Measurements from ENCODE around the gene SFT2D3. TPM values are rescaled to one million over a fixed set of nuclear protein-coding genes. Genes with fewer than 3 reads are reported as not detected.

The SFT2D3 gene
- total RNA-seq, result 13.7 and 15.3 TPM in 2 replicates
- long read RNA-seq, partial matches to known transcripts, result 0 of 1 reads
- long read RNA-seq, other reads (novel, unspliced or antisense), result 0 of 1 reads

- no peaks in the 10 kb centered on the region for H3K9me3 Mint-ChIP-seq (ENCODE audit: low read depth)
- H3K4me1 Mint-ChIP-seq (ENCODE audit: low read depth), result peaks cover 18% of the 10 kb centered on the region
- H3K27me3 Mint-ChIP-seq, result no peaks in the 10 kb centered on the region
- peak within 1 kb of the TSS; percentile 99 for H3K27ac Mint-ChIP-seq
- TF ChIP-seq, protein P1, sequence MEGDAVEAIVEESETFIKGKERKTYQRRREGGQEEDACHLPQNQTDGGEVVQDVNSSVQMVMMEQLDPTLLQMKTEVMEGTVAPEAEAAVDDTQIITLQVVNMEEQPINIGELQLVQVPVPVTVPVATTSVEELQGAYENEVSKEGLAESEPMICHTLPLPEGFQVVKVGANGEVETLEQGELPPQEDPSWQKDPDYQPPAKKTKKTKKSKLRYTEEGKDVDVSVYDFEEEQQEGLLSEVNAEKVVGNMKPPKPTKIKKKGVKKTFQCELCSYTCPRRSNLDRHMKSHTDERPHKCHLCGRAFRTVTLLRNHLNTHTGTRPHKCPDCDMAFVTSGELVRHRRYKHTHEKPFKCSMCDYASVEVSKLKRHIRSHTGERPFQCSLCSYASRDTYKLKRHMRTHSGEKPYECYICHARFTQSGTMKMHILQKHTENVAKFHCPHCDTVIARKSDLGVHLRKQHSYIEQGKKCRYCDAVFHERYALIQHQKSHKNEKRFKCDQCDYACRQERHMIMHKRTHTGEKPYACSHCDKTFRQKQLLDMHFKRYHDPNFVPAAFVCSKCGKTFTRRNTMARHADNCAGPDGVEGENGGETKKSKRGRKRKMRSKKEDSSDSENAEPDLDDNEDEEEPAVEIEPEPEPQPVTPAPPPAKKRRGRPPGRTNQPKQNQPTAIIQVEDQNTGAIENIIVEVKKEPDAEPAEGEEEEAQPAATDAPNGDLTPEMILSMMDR (IDR thresholded peaks at IDR 0.05; ENCODE audit: unreplicated experiment), result no peak
- H3K36me3 Mint-ChIP-seq (ENCODE audit: insufficient read depth), result peaks cover 6% of the 10 kb centered on the region
- peak within 1 kb of the TSS; percentile 90 for H3K4me3 Mint-ChIP-seq (ENCODE audit: low read depth)
- DNase-seq (ENCODE audit: low spot score, unreplicated experiment), result peak; percentile 80
Observed at GRCh38 chr2:127701193-127701650, at the start of gene SFT2D3. TSS of gene SFT2D3 (plus strand) at chr2:127701497. CDS start at chr2:127701529, 32 bp downstream.

GRCh38 chr2:127651971-127652550, 49.2 kb upstream of the SFT2D3 start:
- no peak overlapping the region for H3K4me3 Mint-ChIP-seq (ENCODE audit: low read depth)
- peaks cover 9% of the 10 kb centered on the region for H3K27me3 Mint-ChIP-seq
- peaks cover 4% of the 10 kb centered on the region for H3K4me1 Mint-ChIP-seq (ENCODE audit: low read depth)
- DNase-seq (ENCODE audit: low spot score, unreplicated experiment), result no peak
- H3K9me3 Mint-ChIP-seq (ENCODE audit: low read depth), result no peaks in the 10 kb centered on the region
- TF ChIP-seq, protein P1 (IDR thresholded peaks at IDR 0.05; ENCODE audit: unreplicated experiment), result no peak
- no peaks in the 10 kb centered on the region for H3K36me3 Mint-ChIP-seq (ENCODE audit: insufficient read depth)
- no peak overlapping the region for H3K27ac Mint-ChIP-seq

DNA sequence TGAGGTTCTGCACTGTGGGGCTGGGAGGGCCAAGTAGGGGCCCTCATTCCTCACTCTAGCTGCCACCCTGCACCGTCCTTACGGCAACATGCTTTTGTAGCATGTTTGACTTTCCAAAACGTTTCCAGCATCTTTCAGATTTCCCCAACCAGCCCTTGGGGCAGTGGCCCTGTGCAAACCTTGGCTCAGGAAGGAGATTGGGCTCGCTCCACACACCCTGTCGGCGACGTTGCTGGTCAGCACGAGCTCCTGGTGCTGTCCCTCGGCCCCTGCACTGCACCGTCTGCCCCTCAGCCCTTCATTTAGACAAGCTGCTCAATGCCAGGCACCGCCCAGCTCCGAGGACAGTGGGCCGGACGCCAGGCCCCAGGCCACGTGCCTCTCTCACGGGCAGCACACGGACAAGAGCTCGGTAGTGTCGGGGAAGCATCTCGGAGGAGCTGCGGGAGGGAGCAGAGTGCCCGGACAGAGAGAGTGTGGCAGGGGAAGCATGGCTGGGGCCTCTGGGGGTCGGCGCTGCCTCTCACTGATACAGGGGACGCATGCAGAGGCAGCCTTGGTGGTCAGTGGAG, 48.4 kb upstream of the SFT2D3 start:
- Mint-ChIP-seq H3K27ac (no peak overlapping the region), H3K4me3 (ENCODE audit: low read depth) (no peak overlapping the region), H3K4me1 (ENCODE audit: low read depth) (peaks cover 4% of the 10 kb centered on the region), H3K36me3 (ENCODE audit: insufficient read depth) (no peaks in the 10 kb centered on the region), H3K27me3 (peaks cover 5% of the 10 kb centered on the region), H3K9me3 (ENCODE audit: low read depth) (no peaks in the 10 kb centered on the region)
- TF ChIP-seq, protein P1 (IDR thresholded peaks at IDR 0.05; ENCODE audit: unreplicated experiment), result no peak
- DNase-seq (ENCODE audit: low spot score, unreplicated experiment), result no peak

DNA sequence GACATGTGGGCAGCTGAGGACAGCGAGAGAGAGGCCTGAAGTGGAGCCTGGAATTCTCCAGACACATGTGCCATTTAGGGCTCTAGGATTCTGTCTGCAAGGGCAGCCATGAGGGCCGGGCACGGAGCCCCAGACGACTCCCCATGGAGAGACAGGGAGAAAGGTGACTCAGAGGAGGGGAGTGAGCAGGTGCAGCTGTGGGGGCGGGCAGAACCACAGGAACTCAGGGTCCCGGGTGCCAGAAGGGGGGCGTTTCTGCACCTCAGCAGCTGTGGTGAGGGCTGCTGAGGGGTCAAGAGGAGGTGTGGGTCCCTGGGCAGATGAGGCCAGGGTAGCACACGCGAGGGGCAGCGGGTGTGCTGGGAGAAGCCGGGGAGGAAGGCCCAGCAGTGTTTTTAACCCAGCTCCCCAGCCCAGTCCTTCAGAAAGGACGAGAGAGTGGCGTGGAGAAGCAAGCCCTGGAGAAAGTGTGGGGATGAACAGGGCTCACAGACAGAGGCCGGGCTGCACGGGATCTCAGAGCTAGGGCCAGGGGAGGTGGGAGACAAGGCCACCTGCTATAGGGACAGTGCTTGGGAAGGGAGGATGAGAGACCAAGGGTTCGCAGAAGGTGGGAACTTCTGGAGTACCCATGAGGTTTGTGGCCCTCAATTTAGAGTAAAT, 47.7 kb upstream of the SFT2D3 start:
- Mint-ChIP-seq H3K4me3 (ENCODE audit: low read depth) (no peak overlapping the region), H3K27me3 (peaks cover 3% of the 10 kb centered on the region), H3K36me3 (ENCODE audit: insufficient read depth) (no peaks in the 10 kb centered on the region), H3K9me3 (ENCODE audit: low read depth) (no peaks in the 10 kb centered on the region), H3K27ac (no peak overlapping the region), H3K4me1 (ENCODE audit: low read depth) (peaks cover 2% of the 10 kb centered on the region)
- TF ChIP-seq, protein P1 (IDR thresholded peaks at IDR 0.05; ENCODE audit: unreplicated experiment), result no peak
- DNase-seq (ENCODE audit: low spot score, unreplicated experiment), result no peak

GRCh38 chr2:127654084-127654837, 47.0 kb upstream of the SFT2D3 start:
- Mint-ChIP-seq H3K4me3 (ENCODE audit: low read depth) (no peak overlapping the region), H3K27ac (no peak overlapping the region), H3K4me1 (ENCODE audit: low read depth) (peaks cover 2% of the 10 kb centered on the region), H3K27me3 (peaks cover 3% of the 10 kb centered on the region), H3K36me3 (ENCODE audit: insufficient read depth) (no peaks in the 10 kb centered on the region), H3K9me3 (ENCODE audit: low read depth) (no peaks in the 10 kb centered on the region)
- no peak for DNase-seq (ENCODE audit: low spot score, unreplicated experiment)
- TF ChIP-seq, protein P1 (IDR thresholded peaks at IDR 0.05; ENCODE audit: unreplicated experiment), result no peak
